Measurements from ENCODE around the gene FBF1. TPM values are rescaled to one million over a fixed set of nuclear protein-coding genes. Genes with fewer than 3 reads are reported as not detected.

FBF1 gene
- total and polyA plus RNA-seq, 2 donors (not counting 3 experiments of a cell fraction or from before 2014, with no cell fraction given): 4.9 to 9.4 TPM

- Histone ChIP-seq H3K9ac (replicated peaks; ENCODE audit: extremely low read depth, insufficient read depth, low read length) (no peak overlapping the region), H4K20me1 (replicated peaks; ENCODE audit: control insufficient read depth, extremely low read depth, insufficient read depth, low read length) (no peaks in the 10 kb centered on the region), H3K4me1 (ENCODE audit: control insufficient read depth, extremely low read depth, insufficient read depth, low read length) (peaks cover 6% of the 10 kb centered on the region), H3K9me3 (replicated peaks; ENCODE audit: control insufficient read depth, insufficient read depth, low read length) (no peaks in the 10 kb centered on the region), H3K27me3 (ENCODE audit: control insufficient read depth in 2 of 2, insufficient read depth in 2 of 2, low read length in 2 of 2) (no peaks in the 10 kb centered on the region), H3K4me2 (ENCODE audit: insufficient read depth, low read length) (no peak overlapping the region), H2AFZ (ENCODE audit: low read depth, low read length) (no peak overlapping the region), H3K27ac (ENCODE audit: insufficient read depth, low read depth, low read length) (no peak overlapping the region), H3K4me3 (replicated peaks in 1 of 3; ENCODE audit: insufficient read depth in 1 of 3, low read depth in 1 of 3, low read length in 3 of 3) (no peak overlapping the region), H3K9me1 (replicated peaks; ENCODE audit: control insufficient read depth, extremely low read depth, insufficient read depth, low read length) (no peaks in the 10 kb centered on the region), H3K36me3 (ENCODE audit: control insufficient read depth in 2 of 2, extremely low read depth in 1 of 2, insufficient read depth in 2 of 2, low read length in 2 of 2) (peaks cover 3 to 7% of the 10 kb centered on the region in 2 experiments), H3K79me2 (ENCODE audit: control insufficient read depth, insufficient read depth, low read length) (no peaks in the 10 kb centered on the region)
- no peak for DNase-seq (ENCODE audit: low read depth, low spot score)
- ChIA-PET CTCF (no interaction called here), POLR2A (no interaction called here)
- dilution Hi-C loops (cut with MboI; ENCODE audit: extremely low pct_ligation_motif_present, low sequenced_read_pairs) (no loop called here), intact Hi-C loops (cut with micrococcal nuclease) (no loop called here)
- no peak for FAIRE-seq
- no peak for TF ChIP-seq GATA2 (IDR thresholded peaks at IDR 0.05; ENCODE audit: insufficient read depth, insufficient read length, low read depth, low read length)
- no peak for TF ChIP-seq FOS (IDR thresholded peaks at IDR 0.05; ENCODE audit: borderline replicate concordance, insufficient read depth, low read length)
- TF ChIP-seq, protein P1, sequence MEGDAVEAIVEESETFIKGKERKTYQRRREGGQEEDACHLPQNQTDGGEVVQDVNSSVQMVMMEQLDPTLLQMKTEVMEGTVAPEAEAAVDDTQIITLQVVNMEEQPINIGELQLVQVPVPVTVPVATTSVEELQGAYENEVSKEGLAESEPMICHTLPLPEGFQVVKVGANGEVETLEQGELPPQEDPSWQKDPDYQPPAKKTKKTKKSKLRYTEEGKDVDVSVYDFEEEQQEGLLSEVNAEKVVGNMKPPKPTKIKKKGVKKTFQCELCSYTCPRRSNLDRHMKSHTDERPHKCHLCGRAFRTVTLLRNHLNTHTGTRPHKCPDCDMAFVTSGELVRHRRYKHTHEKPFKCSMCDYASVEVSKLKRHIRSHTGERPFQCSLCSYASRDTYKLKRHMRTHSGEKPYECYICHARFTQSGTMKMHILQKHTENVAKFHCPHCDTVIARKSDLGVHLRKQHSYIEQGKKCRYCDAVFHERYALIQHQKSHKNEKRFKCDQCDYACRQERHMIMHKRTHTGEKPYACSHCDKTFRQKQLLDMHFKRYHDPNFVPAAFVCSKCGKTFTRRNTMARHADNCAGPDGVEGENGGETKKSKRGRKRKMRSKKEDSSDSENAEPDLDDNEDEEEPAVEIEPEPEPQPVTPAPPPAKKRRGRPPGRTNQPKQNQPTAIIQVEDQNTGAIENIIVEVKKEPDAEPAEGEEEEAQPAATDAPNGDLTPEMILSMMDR (IDR thresholded peaks at IDR 0.05; ENCODE audit: extremely low read depth in 1 of 2, insufficient read depth in 1 of 2, low read depth in 1 of 2, low read length in 2 of 2): no peak
- TF ChIP-seq, protein P2, sequence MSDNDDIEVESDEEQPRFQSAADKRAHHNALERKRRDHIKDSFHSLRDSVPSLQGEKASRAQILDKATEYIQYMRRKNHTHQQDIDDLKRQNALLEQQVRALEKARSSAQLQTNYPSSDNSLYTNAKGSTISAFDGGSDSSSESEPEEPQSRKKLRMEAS (IDR thresholded peaks at IDR 0.05; ENCODE audit: insufficient read depth, insufficient read length): no peak
- TF ChIP-seq MYC (IDR thresholded peaks at IDR 0.05; ENCODE audit: low read depth, low read length): no peak
- no peak for TF ChIP-seq POLR2AphosphoS5 (IDR thresholded peaks at IDR 0.05; ENCODE audit: insufficient read depth, low read depth, low read length)
- no peak for TF ChIP-seq JUN (IDR thresholded peaks at IDR 0.05; ENCODE audit: borderline replicate concordance, insufficient read depth, insufficient read length, low read depth)
- TF ChIP-seq EZH2 (IDR thresholded peaks at IDR 0.05; ENCODE audit: borderline replicate concordance, low read depth, low read length, severe bottlenecking): no peak
- no peak for TF ChIP-seq POLR2A (IDR thresholded peaks at IDR 0.05; ENCODE audit: low read depth, low read length)
- no TSS peak for BruUV-seq (replicated peaks)
Measured at GRCh38 chr17:75942473-75942872, 1.6 kb upstream of the FBF1 start.

Data from endothelial cell of umbilical vein (primary cell).